Measurements from ENCODE around the gene DHRS13.
"Not testable (repeated sequence)": the region's sequence is repeated elsewhere in the genome, so short reads cannot be mapped to it uniquely, and the experiment has no call there.

The DHRS13 gene

DNA sequence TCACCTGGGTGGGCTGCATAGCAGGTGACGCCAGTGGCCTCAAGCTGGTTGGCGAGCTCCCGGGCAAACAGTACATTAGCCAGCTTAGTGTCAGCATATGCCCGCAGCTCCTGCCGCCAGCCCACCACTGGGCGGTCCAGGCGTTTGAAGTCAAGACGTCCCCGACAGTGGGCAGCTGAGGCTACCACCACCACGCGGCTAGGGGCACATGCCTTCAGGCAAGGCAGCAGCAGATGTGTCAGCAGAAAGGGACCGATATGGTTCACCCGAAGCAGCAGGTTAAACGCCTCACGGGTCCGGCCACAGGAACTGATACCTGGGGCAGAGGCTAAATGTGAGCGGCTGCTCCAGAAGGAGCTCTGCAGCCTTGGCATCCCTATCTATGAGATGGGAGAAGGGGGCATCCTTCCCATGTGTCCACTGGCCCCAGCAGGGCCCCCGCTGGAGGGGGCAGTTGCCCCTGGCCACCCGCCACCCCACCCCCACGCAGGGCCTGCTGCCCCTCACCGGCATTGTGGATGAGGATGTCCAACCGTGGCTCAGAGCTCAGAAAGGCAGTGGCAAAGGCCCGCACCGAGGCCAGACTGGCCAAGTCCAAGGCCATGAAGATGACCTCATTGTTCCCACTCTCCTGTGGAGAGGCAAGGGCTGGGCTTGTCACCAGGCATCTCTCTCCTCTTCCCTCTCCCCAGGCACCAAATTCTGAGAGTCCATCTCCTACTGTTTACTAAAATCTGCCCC is 1.7 kb downstream of the DHRS13 start:
- DNase-seq = no peak

DNA sequence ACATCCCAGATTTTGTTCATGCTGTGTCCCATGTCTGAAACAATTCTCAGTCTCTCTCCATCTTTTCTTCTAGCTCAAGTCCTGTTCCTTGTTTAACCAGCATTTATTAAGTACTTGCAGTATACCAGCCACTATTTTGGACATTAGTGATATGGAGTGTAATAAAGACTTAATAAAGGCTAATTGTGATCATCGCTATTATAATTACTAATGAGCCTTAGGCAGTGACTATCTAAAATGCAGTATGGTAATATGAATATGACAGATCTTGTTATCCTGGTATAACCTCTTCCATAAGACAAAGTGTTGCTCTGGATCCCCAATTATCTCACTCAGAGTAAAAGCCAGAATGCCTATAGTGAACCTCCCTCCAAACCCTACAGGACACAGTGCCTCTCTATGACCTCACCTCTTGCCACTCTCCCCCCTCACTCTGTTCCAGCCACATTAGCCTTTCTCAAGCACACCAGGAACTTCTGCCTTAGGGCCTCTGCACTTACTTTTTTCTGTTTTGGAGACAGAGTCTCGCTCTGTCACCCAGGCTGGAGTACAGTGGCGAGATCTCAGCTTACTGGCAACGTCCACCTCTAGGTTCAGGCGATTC is 3.6 kb downstream of the DHRS13 start:
- no peak for DNase-seq

DNA sequence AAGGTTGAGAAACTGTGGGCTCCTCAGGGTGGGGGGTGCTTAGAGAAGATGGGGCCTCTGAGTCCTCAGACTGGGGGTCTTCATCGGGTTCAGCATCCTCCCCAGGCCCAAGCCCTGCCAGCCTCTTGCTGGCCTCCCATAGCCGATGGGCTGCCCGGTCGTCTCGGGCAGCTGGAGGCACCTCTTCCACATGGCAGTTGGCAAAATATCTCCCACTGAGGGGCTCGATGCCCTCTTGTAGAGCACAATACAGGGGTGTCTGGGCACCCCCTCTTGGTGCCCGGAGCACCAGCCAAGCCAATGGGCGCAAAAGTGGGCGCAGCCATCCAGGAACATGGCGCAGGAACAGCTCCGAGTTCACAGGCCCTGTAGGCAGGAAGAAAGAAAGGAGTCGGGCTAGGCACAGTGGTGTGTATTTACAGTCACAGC is 4.3 kb downstream of the DHRS13 start:
- DNase-seq = no peak

DNA sequence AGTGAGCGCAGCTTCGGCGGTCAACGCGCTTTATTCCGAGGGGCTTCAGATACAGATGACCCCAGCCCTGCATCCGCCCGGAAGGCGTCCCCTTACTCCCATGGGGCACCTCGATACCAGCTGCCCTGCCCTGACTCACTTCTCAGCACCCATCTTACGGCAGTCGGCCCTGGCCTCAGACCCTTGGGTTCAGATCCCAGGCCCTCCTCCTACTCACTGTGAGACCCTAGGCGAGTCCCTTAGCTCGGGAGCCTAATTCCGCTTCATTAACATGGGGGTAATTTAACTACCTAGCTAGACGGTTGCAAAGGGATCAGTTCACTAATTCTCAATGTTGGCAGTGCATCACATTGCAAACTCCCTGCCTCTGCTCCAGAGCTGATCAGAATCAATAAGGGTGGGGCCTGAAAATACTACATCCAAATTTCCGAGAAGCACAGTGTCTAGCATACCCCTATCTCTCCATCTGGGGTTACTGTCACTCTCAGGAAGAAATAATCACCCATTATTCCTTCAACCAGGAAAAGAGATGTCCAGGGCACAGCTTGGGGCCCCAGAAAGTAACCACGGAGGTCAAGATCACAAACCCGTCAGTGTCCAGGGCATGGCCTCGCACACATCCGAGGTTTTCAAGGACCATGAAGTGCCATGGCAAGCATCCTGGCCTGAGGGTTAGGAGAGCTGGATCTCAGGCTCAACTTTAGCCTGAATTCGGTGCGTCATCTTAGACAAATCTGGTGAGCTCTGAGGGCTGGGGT is 4.9 kb downstream of the DHRS13 start:
- no peak for DNase-seq

DNA sequence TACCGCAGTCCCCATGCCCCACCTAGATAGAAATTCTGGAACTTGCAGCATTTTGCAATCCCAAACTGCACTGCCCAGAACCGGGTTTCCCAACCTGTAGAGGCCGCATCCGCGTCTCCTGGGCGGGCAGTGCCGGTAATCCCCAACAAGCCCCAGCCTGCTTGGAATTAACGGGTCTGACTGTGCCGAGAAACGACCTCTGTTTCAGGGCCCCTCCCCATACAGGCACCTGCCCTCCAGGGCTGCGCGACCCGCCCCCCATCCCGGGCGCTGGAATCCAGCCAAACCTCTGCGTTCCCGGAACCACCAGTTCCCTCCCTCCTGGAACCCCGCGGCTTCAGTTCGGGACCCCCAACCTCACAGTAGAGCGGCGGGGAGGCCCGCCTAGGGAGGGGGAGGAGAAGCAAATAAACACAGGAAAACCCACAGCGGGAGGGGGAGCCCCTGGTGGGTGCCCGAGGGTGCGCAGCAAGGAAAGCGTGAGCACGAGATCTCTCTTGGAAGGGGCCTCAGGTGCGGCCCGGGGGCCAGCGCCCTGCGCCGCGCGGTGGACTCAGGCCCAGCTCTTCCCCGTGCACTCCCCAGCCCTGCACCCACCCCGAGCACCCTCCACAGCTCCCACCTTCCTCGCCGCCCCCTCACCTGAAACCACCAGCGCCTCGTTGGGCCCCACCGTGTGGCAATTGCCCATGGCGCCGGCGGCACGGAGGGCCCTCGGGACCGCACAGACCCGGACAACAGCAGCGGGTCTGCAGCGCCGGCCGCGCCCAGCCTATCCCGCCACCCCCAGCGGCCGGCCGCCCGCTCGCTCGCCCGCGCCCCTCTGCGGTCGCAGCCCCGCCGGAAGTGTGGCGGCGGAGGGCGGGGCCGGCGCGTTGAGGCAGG is 5.8 kb downstream of the DHRS13 start, which contains the start of gene FLOT2:
TSS of gene FLOT2 (minus strand) at position 850 of the 885 bp plus-strand sequence. CDS start at position 691, 159 bp downstream.
- DNase-seq = peak; percentile 5

DNA sequence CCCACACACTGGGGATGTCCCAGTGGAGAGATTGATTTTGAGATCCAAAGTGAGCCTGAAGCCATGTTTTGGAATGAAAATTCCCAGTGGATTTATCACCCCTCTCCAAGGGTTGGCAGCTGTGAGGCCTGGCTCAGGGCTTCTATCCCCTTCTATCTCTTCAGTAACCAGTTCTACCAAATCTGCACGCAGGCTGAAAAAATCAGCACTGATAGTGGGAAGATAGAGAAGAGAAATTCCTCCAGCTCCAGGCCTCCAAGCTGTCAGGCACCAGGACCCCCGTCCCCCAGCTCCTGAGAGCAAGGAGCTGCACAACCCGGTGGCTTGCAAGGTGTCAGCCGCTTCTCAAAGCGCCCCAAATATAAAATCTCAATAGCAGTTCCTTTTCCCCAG is 6.4 kb downstream of the DHRS13 start:
- no peak for DNase-seq

DNA sequence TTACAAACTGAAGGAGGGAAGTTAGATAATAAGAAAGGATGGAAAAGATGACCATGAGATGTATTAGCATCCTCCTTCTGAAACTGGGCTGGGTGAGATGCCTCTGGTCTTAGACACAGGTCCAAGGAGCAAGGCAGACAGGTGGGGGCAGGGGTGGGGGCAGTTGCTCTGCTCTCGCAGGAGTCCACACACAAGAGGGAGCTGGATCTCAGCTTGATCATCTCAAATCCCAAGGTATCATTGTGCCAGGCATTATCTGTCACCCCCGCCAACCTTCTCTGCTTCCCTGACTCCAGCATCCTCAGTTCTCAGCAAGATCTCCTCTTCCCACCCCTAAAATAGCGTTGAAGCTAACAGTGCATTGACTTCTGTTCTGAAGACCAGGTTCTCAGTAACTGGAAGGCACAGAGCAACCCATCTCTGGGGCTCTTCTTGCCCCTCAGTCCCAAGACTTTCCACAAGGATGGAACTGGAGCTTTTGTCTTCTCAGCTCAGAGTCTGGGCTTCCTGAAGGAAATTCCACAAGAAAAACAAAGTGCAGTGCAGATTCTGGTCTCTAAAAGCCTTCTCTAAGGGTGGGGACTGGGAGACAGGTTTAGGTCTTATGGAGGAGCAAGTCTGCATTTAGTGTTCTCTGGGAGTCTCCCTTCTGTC is 7.0 kb downstream of the DHRS13 start:
- DNase-seq = no peak

DNA sequence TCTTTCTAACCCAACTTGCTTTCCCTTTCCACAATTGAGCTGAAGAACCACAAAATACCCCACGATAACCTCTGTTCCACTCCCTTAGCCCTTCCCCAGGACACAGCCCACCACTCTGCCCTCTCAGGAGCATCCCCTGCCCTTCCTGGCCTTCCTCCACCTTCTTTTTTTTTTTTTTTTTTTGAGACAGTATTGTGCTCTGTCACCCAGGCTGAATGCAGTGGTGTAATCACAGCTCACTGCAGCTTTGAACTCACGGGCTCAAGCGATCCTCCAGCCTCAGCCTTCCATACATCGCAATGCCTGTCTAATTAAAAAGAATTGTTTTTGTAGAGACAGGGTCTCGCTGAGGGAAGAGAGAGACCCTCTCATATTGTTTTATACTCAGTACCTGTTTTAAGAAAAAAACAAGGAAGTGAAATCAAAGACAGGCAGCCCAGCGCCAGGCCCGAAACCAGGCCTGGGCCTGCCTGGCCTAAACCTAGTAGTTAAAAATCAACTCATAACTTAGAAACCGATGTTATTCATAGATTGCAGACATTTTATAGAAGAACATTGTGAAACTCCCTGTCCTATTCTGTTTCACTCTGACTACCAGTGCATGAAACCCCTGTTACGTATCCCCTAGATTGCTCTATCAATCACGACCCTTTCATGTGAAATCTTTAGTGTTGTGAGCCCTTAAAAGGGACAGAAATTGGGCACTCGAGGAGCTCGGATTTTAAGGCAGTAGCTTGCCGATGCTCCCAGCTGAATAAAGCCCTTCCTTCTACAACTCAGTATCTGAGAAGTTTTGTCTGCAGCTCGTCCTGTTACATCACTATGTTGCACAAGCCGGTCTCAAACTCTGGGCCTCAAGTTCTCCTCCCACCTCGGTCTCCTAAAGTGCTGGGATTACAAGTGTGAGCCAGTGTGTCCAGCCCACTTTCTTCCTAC is 9.4 kb downstream of the DHRS13 start:
- not testable (repeated sequence) for DNase-seq

DNA sequence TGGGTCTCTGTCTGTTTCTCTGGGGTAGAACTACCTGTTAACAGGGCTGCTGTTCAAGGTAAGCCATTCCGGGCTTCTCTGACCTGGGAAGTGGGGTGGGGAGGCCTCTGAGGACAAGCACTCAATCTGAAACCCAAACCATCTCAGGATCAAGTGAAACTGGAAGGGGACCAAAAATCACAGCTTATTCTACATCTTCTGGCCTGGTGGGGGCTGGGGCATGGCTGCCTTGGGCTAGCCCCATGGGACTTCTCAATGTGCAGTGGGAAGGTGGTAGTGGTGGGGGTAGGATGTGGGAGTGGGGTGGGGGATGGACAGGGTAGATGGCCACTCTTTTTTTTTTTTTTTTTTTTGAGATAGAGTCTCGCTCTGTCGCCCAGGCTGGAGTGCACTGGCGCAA is 10.9 kb downstream of the DHRS13 start:
- DNase-seq = no peak

DNA sequence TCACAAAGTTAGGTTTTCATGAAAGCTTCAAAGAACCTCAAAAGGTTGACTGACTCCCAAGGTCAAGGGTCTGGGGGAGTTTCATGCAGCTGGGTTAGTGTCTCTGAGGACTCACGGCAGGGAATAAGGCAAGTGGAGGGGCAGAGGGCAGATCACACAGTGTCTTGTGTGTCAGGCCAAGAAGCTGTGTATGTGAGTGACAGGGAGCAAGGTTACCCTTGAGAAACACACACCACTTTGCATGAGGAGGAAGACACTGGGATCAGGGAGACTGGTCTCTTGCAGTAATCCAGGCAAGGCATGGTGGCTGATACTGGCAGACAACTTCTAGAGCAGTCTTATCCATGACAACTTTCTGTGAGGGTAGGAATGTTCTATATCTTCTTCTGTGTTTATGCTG is 11.7 kb downstream of the DHRS13 start:
- DNase-seq = no peak

DNA sequence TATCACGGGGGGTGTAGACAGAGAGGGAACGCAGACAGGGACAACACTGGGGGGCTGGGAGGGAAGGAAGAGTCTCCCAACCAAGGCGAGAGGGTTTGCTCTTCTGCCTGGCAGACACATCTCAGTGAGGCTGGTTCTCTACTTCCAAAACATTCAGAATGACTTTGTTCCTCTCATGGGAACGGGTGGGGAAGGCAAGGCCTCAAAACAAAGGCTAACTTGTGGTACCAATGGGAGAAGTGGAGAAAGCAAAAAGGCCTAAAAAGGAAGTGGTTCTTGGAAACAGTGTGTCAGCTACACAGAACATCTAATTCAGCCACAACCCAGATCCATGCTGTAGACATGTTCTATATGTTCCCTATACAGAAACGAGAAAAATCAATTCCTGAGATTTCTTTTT is 12.9 kb downstream of the DHRS13 start:
- no peak for DNase-seq

DNA sequence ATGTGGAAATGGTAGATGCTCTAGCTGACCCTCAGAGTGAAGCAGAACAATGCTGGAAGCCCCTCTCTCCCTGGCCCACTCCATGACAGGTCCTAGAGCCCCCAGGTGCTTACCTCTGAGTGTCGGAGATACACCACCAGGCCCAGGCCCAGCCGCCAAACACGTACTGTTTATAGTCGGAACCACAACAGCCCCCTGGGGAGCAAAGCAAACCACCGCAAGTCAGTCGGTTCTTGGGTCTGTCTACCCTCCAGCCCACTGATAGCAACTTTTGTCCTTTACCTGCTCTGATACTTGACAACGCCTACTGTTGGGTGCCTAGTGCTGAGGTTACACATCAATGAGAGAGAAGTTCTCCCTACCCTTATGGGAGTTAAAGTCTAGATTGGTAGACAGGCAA is 14.0 kb downstream of the DHRS13 start:
- DNase-seq = no peak

DNA sequence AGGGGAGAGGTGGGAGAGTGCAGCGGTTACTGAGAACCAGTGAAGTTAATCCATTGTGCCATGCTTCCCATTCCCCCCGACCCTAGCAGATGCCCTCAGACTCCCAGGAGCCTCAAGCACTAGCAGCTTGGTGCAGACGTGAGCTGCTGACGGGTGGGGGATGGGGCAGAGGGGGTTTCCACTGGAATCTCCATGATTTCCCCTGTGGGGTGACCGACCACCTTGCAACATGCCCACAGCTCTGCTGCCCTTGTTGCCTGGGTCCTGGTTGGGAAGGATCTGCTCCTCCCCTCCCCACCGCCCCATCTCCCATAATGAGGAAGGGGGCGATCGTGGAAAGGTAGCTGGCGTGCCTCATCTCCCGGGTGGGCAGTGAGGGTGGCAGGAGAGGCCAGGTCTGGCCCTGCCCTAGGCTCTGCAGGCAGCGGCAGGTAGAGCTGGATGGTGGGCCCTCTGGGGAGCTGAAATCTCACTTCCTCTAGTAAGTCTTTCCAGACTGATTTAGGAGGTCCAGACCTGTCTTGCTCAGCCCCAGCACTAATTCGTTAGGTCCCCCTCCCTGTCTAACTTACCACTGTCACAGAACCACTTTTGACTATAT is 14.9 kb downstream of the DHRS13 start:
- no peak for DNase-seq

DNA sequence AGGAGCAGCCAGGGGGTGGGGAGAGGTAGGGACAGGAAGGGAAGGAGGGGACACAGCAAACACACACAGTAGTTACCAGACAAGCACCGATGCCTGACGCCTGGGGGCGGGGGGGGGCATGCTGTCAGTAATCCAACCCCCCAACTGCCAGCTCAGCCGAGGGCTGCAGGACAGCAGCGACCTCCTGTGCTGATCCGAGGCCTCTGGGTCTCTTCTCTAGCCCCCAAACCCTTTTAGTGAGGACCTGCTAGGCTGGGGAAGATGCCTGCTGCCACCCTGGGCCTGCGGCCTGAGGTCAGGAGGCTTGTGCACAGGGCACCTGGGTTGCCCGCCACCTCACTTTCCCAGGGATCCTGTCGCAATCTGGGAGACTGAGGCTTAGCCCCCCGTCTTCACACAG is 16.9 kb downstream of the DHRS13 start:
- no peak for DNase-seq

DNA sequence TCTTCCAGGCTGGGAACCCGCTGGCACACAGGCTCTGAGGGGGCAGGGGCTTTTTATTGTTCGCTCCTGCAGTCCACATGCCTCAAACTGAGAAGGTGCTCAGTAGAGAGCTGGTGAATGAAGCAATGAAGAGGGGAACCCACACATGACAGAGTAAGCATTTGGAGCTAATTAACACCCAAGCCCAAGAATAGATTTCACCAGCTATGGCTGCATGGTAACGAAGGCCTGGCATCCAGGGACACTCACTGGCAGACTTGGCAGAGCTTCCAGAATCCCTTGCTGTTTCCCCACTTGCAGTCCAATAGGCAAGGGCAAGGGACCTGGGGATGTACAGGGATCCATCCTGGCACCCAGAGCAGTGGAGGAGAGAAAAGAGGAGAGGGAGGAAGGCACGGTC is 17.5 kb downstream of the DHRS13 start:
- DNase-seq = no peak

DNA sequence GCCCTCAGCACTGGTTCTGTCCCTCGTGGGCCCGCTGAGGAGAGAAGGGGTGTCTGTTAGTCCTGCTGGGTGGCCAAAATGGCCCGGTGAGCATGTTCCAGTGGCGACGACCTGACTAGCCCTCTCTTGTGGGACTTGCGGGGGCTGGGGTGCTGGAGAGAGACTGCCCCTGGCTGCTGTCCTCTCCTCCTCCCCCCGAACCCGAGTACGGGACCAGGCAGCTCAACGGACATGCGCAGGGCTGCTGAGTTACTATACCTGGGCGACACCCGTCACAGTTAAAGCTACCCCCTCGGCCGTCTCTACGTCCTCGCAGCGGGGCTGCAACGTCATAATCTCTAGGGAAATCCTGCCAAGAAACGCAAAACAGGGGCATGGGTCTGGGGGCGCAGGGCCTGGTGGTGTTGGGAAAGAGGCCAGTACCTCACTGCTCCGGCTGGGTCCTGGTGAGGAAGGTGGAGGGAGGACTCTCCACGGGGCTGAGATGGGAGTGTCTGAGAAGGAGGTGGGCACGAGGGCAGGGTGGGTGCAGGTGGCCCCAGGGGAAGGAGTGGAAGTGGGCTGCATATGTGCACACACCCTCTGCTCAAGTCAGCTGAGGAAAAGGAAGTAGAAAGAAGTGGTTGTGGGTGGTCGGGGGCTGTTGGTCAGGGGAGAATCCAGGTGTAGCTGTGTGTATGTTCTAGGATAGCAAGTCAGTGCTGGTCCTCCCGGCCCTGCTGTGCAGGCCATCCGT is 18.7 kb downstream of the DHRS13 start:
- no peak for DNase-seq

DNA sequence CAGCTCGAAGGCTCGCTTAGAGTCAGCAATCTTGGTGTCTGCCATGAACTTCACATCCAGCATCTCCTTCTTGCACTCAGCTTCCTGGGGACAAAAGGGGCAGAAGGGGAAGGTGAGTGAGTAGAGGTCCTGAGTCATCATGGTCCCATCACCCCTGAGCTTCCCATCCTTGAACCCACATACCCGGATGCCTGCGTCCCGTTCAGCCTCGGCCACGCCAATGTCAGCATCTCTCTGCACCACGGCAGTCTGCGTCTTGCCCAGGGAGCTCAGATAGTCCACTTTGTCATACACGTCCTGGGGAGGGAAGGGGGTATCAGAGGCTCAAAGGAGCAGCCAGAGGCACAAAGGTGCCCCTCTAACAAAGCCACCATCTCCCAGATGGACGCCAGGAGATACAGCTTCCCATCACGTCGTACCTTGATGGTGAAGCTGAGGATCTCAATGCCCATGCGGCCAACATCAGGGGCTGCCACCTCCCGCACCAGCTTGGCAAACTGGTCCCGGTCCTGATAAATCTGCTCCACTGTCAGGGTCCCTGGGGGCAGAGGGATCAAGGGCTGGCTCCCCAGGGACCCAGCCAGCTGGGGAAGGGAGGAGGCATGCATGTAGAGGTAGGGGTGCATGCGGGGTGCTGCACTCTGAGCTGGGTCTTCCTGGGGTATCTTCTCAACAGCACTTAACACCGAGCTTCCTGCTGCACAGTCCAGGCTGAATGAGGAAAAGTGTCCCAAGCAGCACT is 20.6 kb downstream of the DHRS13 start:
- DNase-seq = no peak

DNA sequence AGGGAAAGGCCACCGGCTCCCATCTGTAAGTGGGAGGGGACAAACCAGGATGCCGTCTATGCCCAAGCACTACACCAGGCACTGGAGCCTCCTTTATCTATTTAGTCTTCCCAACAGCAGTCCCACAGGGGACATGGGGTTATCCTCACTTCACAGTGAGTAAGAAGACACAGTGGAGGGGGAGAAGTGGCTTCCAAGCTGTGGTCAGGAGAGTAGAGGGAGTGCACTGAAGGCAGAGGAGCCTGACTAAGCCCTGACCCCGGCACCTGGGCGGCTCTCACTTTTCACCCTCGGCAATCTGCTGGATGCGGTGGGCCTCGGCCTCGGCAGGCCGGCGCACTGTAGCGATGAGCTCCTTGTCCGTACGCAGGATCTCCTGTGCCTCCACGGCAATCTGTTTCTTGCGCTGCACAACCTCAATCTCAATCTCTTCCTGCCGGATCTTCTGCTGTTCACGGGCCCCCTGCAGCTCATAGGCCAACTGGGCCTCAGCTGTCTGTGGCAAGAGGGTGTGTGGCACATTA is 21.3 kb downstream of the DHRS13 start:
- no peak for DNase-seq

DNA sequence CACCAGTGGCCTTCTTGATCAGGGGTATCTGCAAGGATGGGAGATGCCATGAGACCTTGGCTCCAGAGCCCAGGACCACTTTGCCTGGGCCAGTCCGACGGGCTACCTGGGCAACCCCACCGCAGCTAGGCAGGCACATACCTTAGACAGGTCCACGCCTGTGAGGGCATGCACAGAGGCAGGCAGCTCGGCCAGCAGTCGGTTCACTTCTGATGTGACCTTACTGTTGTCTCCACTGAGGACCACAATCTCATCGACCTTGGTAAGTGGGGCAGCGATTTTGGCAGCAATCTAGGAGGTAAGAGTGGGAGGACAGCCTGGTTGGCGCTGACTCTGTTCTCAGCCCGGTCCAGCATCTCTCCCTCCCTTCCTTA is 22.3 kb downstream of the DHRS13 start:
- DNase-seq = no peak
